Measurements from ENCODE around the gene CD164L2.
A peak's percentile ranks its signal among the peaks of the same experiment; 100 is the strongest.
"Not testable (repeated sequence)": the region's sequence is repeated elsewhere in the genome, so short reads cannot be mapped to it uniquely, and the experiment has no call there.

Gene CD164L2
- 0 to 0.08 (median 0) reads per million in 4 donors for total RNA-seq

GRCh38 chr1:27383039-27383605 lies at the start of gene CD164L2:
Gene CD164L2 (minus strand): TSS chr1:27383333. CDS start chr1:27383239, 94 bp downstream.
- peak in 3 of 5 donors; percentile 38 to 47 (median 41) for DNase-seq

GRCh38 chr1:27432725-27433124 lies 49.6 kb upstream of the CD164L2 start:
- DNase-seq, result not testable (repeated sequence)

GRCh38 chr1:27431601-27431940 lies 48.4 kb upstream of the CD164L2 start:
- DNase-seq, result no peak

- peak in 2 of 5 donors; percentile 21 to 45 for DNase-seq
Measured at GRCh38 chr1:27430903-27431600, 47.9 kb upstream of the CD164L2 start.

- DNase-seq, result no peak
Measured at GRCh38 chr1:27429029-27429425, 45.9 kb upstream of the CD164L2 start.

GRCh38 chr1:27428316-27429028 lies 45.3 kb upstream of the CD164L2 start:
- no peak for DNase-seq

- no peak for DNase-seq
Measured at GRCh38 chr1:27427816-27428315, 44.7 kb upstream of the CD164L2 start.

- no peak for DNase-seq
Measured at GRCh38 chr1:27427329-27427728, 44.2 kb upstream of the CD164L2 start.

- no peak for DNase-seq
Measured at GRCh38 chr1:27423709-27424108, 40.6 kb upstream of the CD164L2 start.

GRCh38 chr1:27418326-27419185 lies 35.4 kb upstream of the CD164L2 start:
- peak in 1 of 5 donors; percentile 81 for DNase-seq

GRCh38 chr1:27417713-27418112 lies 34.6 kb upstream of the CD164L2 start:
- DNase-seq, result no peak

GRCh38 chr1:27416387-27417111 lies 33.4 kb upstream of the CD164L2 start:
- peak in 3 of 5 donors; percentile 25 to 71 (median 50) for DNase-seq

- DNase-seq, result no peak
Measured at GRCh38 chr1:27414091-27414490, 31.0 kb upstream of the CD164L2 start.

- DNase-seq, result no peak
Measured at GRCh38 chr1:27413004-27413403, 29.9 kb upstream of the CD164L2 start.

- no peak for DNase-seq
Measured at GRCh38 chr1:27412502-27412901, 29.4 kb upstream of the CD164L2 start.

- DNase-seq, result no peak
Measured at GRCh38 chr1:27410709-27411108, 27.6 kb upstream of the CD164L2 start.

- DNase-seq, result no peak
Measured at GRCh38 chr1:27409669-27410068, 26.5 kb upstream of the CD164L2 start.

GRCh38 chr1:27408151-27408550 lies 25.0 kb upstream of the CD164L2 start:
- DNase-seq, result no peak

GRCh38 chr1:27406791-27407190 lies 23.7 kb upstream of the CD164L2 start:
- DNase-seq, result not testable (repeated sequence)

GRCh38 chr1:27406362-27406680 lies 23.2 kb upstream of the CD164L2 start:
- no peak for DNase-seq

- not testable (repeated sequence) for DNase-seq
Measured at GRCh38 chr1:27405598-27406361, 22.6 kb upstream of the CD164L2 start.
